Measurements from ENCODE around the gene NRIP3.
"Not testable (repeated sequence)": the region's sequence is repeated elsewhere in the genome, so short reads cannot be mapped to it uniquely, and the experiment has no call there.

The NRIP3 gene

DNA sequence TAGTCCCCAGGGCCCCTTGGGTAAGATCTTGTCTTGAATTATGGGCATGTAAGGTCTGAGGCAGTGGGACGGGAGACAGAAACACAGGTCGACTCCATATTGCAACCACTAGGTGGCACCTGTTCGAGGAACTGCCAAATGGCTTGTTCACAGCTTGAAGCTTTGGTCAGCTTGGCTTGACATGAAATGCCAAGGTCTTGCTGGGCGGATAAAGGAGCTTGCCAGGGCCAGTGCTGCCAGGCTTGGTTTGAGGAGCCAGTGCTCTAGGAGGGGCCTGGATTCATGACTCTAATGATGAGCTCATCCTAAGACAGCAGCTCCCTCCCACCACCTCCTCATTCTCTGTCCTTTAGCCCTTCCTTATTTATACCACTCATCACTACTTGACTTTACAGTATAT is 11.9 kb upstream of the NRIP3 start:
- DNase-seq = peak; percentile 44

DNA sequence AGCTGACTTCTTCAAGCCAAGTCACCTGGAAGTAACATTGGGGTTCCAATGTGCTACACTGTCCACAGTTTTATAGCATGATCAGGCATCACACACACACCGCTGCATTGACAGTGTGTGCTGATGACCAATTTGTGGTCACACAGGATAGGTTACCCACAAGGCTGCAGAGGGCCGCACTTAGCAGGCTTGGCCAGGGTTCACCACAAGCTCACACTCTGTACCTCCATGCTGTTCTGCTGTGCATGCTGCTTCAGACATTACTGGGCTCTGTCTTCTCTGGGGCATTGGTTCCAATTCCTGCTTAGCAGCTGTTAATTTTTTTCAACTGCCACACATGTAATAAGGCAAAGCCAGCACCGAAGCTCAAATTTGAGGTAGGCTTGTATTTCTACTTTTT is 11.0 kb upstream of the NRIP3 start:
- no peak for DNase-seq

DNA sequence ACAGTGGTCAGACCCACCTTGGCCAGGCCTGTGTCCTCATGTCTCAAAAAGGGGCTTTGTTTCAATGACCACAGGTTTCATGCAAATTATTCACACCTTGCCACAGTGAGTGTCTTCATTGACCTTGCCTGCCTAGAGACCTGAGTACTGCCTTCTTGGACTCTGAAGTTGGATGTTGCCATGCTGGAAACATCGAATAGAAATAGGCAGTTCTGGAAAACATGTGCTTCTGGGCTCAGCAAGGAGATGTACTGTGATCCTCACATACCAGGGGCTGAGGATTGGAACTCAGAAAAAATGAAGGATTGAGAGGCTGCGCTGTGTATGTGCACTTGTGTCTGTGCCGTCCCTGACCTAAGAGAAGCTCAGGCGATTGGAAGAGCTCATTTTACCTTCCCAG is 9.6 kb upstream of the NRIP3 start:
- no peak for DNase-seq

DNA sequence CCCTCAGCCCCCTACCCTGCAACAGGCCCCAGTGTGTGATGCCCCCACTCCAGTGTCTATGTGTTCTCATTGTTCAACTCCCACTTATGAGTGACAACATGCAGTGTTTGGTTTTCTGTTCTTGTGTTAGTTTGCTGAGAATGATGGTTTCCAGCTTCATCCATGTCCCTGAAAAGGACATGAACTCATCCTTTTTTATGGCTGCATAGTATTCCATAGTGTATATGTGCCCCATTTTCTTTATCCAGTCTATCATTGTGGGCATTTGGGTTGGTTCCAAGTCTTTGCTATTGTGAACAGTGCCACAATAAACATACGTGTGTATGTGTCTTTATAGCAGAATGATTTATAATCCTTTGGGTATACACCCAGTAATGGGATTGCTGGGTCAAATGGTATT is 5.7 kb upstream of the NRIP3 start:
- not testable (repeated sequence) for DNase-seq

DNA sequence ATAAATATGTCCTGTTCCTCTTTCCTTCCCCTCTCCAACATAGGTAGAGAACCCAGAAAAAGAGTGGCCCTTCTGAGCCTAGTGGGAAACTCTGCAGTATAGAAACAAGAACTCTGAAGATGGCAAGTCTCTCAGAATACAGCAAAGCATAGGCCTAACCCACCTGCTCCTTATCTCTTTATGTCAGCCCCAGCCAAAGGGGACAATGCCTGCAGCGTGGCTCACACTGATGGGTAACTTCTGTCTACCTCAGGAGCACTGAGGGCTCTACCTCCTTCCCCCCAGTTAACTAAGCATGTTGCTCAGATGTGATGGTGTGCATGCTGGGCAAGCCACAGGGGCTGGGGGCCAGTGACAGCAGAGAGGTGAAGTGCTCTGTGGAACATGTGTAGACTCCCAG is 4.9 kb upstream of the NRIP3 start:
- DNase-seq = no peak

DNA sequence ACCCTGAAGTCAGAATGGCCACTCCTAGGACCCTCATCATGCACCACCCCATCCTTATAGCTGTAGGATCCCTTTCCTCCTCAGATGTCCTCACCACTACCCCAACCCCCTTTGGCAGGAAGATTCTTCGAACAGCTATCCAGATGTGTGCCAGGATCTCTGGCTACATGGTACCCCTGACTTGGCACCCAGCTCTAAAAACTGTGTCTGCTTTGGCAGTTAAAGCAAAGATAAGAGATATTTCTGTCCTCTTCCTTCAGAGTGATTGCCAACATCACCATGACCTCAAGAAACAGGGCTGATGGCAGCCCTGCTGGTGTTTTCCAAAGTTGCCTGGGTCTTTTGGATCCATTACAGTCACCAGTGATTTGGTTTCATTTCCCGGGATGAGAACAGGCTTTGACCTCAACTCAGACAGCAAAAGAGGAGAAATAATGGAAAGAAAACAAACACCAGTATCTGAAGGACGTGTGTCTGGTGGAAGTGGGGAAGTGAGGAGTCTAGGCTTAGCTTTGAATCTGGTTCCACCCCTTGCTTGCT is 4.3 kb upstream of the NRIP3 start:
- no peak for DNase-seq

DNA sequence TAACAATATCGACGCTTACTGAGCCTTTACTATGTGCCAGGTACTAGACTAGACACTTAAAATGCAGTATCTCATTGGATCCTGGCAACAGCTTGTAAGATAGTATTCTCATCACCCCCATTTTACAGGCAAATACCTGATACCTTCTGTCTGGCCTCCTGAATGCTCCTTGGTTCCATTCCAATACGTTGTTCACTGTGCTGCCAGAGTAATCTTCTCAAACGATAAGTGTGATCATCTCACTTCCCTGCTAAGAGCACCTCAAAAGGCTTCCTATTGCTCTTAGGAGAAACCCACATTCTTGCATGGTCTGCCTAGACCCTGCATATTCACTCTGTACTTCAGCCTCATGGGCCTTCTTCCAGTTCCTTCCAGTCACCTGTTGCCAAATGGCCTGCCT is 1.3 kb upstream of the NRIP3 start:
- DNase-seq = no peak

DNA sequence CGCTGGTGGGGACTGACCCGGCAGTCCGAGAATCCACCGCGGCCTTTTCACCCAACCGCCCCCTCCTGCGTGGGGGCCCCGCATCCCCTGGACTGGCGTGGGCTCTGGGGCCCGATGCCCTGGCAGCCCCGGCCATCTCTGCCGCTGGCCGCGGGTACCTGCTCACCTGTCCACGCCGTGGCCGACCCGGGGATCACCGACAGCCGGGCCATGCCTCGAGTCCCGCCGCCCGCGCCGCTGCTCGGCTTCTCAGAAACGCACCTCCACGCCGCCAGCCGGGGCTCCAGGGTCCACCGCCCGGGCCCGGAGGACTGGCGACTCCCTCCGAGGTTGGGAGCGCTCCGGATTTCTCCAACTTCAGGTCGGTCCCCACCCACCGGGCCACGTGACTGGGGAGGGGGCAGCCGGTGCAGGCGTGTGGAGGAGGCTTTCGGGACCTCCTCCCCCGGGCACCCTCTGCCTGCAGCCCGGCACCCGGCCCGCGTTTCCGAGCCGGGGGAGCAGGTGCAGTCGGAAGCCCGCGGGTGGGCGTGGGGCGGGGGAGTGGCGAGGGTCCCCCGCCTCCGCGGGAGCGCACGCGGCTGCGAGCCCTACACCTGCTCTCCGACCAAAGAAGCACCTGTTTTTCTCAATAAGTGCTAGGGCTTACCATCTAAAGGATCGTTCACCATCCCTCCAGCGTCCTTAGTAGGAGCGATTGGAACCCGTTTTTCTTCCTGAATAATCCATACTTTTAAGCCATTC is 554 bp upstream of the NRIP3 start:
- peak; percentile 8 for DNase-seq

DNA sequence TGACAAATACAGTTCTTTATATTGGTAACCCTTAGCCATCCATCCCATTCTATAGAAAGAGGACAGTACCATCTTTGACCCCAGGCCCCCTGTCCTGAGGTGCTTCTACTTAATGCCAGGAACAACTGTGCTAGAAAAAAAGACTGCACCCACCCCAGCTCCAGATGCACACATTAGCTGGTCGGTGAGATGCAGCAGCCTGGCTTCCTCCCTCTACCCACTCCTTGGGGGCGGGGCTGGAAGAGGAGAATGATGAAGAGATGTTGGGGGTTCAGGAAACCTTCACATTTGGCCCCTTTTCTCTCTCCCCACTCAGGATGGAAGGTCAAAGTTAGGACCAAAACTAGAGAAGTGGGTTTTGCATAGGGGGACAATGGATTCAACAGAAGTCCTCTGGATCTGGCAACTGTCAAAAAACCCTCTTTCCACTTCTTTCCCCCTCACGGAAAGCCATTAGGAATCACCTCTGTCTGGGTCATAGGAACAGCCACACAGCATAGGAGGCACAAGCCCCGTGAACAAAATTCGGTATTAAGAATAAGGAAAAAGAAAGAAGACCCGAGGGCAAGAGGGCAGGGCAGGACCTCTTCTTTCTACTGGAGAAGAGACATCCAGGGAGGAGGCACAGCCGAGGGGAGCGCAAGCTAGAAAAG is 755 bp downstream of the NRIP3 start:
- no peak for DNase-seq

DNA sequence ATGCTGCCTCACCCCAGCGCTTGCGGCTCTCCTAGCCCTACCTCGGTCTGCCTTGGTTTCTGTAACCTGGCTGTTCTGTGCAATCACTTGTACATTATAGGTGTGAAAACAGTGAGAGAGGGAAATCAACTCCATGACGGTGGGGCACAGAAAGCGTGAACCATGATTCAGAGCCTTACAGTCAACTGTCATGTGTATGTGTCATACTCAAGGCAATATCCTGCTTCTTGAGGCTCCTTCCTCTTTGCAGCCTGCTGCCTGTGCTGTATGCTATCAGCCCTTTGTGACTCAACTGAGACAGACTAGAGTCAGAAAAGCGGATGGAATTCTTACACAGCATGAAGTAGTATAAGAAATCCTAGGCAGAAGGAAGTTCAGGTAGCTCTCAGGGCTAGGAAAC is 2.1 kb downstream of the NRIP3 start:
- DNase-seq = peak; percentile 16

DNA sequence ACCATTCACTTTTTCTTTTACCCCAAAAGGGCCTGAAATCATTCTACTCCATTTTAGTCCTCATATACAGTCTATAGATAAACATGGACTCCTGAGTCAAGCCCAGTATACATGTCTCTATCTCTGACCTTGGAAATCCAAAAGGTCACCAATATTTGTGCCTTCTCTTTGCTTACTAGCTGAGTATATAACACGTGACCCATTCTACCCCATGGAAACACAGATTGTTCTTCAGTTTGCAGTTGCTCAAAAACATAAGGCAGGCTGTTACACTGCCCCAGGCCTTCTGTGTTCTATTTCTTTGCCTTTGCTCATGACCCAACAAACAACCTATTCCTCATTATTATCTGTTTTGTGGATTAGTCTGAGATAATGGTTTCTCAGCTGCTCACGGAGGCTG is 5.8 kb downstream of the NRIP3 start:
- DNase-seq = no peak

DNA sequence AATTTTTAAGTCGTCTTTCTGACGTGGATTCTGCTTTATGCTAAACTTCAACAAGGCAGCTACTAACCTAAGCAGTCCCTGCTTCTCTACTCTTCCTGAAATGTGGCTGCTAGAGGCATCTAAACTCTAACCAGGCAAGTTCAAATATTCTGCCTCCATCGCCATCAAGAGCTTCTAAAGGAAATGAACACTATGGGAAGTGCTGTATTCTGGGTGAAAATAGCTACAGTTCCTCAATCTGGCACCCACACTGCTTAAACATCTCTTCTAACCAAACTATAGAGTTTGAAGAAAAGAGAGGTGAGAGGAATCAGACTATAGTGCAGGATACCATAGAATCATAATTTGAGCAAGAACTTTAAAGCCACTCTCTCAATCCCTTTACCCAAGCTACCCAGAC is 6.3 kb downstream of the NRIP3 start:
- no peak for DNase-seq

DNA sequence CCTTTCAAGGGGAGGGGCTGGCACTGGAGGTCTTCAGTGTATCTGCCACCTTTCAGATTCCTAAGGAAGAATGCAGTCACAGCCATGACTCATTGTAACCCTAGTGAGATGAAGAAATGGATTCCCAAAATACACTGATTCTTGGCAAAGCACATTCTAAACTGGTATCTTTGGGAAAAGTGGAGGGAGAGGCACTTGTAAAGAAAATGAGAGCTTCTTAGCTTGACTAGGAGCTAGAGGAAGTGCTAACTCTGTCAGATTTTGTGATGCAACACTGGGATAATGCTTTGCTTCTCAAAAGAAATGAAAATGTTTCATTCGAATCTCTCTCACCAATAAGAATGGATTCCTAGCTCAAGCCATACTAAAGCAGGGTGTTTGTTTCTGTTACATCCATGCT is 14.3 kb downstream of the NRIP3 start:
- DNase-seq = no peak

DNA sequence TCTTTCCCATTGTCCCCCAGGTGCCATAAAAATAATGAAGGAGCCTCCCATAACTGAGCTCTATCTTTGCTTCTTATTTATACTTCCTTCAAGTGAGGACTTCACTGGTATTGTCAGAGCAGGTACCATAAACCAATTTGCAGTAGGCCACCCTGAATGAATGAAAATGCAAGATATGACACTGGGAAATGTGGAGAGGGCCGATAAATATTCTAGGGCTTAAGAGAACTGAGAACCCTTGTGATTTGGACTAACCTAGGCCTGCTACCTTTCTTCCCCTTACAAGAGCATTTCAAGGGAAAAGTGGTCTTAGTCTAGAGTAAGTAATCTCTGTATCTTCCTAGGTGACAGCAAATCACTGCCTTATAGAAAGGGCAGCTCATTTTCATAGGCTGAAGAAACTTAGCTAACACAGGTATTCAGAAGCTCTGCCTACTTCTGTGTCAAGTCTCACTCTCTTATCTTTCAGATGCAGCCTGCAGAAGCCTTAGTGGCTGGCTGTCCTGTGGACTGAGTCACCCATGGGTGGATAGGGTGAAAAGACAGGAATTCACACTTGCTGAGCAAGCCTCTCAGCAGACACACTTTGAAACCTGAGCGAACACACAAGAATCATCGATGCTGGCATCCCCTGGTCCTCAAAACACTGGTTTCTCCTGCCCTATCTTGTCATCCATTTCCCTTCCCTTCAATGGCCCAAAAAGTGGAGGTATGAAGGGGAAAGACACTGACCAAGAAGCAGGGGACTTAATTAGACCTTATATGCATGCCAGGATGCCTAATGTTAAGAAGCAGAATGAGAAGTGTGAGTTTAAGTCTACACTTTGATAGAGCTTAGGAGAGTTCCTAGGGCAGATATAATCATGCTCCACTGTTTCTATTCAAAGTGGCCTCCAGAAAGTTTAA is 15.2 kb downstream of the NRIP3 start:
- no peak for DNase-seq

DNA sequence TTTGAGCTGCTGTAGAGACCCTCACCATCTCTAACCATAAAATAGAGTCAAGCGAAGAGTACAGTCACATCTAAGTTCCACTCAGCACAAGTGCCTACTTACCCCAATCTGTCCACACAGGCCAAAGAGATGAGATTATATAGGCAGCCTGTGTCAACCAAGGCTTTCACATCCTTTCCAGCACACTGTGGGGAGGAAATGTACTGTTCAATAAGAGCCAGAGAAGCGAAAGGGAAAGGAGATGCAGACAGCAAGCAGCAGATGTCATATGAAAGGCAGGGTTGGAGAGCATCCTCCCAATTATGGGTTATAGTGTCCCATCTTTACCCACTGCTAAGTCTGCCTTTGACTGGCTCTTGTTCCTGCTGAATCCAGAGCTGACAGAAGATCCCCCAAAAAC is 16.4 kb downstream of the NRIP3 start:
- DNase-seq = no peak

DNA sequence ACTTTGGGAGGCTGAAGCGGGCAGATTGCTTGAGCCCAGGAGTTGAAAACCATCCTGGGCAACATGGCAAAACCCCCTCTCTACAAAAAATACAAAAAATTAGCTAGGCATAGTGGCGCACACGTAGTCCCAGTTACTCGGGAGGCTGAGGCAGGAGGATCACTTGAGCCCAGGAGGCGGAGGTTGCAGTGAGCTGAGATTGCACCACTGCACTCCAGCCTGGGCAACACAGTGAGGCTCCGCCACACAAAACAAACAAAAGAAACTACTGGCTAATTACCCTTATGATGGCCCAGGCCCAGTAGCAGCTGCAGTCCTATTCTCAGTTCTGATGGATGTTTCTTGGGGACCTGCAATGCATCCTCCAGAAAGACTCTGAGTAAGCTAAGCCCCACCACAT is 17.0 kb downstream of the NRIP3 start:
- DNase-seq = not testable (repeated sequence)

DNA sequence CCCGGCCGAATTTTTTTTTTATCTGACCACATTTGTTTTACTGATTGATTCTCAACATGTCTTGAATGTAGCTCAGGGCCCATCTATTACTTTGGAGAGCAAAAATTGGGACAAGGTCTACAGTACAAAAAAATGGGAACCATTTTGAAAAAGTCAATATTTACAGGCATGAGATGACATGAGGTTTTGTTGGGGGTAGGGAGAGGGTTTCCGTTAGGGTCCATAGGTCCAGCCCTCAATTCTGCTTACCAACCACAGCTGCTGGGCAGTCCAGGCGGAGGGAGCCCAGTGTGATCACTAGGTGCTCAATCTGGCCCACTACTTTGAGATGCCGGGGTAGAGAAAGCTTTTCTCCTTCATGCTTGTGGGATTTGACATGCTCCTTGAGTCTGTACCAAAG is 18.3 kb downstream of the NRIP3 start:
- no peak for DNase-seq

DNA sequence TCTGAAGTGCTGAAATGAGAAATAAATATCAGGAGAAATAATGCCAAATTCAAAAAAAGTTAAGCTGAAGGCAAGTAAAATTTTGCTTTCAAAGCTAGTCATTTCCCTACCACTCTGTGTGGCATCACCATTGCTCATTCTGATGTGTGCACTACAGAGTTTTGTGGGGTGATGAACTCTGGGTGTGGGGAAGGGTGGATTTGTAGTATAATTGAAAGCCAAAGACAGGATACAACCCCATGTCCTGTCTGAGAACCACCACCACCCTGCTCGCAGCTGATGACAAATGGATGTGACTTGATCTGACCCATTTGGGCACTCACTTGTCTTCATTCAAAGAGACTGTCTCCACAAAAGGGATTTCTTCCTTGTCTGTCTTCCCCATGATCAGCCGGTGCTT is 20.2 kb downstream of the NRIP3 start:
- no peak for DNase-seq

DNA sequence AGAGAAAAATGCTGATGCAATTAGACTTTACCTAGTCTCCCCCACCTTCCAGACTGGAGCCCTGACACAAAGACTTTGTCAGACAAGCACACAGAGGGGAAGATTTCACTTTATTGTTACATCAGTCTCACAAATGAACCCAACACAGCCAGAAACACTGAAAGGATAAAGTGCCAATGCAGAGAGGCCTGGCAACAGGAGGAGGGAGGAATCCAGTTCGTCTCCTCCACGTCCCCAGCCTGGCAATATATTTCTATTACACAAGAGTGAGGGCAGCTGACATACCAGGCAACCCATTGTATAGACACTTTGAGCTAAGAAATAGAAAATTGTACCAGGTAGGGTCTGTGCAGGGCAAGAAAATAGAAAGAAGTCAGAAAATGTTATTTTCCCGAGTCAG is 23.3 kb downstream of the NRIP3 start:
- no peak for DNase-seq

DNA sequence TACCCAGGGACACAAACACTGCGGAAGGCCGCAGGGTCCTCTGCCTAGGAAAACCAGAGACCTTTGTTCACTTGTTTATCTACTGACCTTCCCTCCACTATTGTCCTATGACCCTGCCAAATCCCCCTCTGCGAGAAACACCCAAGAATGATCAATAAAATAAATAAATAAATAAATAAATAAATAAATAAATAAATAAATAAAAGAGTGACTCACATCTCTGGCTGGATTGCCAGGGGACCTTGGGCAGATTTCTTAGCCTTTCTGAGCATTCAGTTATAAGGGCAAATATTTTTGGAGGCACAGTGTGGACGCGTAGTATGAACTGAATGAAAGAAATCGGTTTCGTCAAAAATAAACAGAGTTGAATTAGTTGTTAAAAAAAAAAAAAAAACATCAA is 24.4 kb downstream of the NRIP3 start:
- DNase-seq = not testable (repeated sequence)

DNA sequence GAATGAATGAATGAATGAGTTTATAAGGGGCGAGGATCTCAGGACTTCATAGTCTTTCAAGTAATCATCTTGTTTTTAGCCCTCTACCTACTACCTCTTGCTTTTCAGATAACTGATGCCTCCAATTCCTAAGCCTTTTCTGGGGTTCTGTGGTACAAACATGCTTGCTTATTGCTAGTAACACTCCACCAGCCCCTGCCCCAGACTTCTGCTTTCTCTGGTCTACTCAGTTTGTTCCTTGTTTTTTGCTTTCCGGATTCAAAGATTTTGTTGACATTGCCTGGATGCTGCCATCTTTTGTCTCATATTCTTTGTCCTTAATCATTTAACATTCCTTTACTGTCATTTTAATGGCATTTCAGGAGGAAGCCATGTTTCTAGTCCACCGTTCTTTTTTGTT is 30.7 kb downstream of the NRIP3 start:
- no peak for DNase-seq

DNA sequence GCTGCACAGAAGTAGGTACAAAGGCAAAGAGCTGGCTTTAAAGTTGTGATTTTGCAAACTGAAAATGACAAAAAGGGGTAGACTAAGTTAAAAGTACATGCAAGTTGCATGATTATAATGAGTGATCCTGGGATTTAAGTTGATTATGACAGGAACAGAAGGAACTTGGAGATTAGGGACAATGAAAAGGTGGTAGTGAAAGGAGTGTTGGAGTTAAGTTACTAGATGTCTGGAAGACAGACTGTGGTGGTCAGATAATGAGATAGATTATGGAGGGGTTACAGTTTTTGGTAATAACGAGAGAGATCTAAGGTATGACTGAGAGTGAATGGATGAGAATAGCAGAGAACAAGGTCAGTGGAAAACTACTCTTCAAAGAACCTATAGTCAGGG is 31.9 kb downstream of the NRIP3 start:
- DNase-seq = no peak

DNA sequence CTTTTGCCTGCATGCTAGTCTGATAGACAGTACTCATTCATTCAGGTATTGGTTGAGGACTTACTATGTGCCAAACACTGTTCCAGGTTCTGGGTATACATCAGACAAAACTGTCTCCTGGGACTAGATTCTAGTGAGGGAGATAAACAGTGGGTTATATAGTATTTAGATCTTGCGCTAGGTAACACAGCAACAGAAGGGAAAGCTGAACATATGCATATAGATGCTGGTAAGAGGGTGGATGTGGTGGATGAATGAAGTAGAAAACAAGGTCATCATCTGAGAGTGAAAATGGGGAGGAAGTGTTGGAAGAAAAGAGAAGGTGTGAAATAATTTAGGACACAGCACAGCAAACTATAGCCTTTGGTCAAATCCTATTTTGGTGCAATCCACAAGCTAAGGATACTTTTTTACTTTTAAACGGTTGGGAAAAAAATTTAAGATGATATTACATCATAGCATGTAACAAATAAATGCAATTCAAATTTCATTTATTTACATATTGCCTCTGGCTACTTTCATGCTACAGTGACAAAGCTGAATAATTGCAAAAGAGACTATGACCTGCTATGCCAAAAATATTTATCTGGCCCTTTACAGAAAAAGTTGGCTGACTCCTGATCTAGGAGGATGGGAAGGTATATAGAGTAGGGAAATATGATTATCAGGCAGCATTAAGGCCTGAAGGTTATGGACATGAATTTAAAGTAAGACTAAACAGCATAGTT is 32.4 kb downstream of the NRIP3 start:
- no peak for DNase-seq

Data from activated gamma-delta T cell treated with Interleukin-2 at 50 U/mL for 16 hours (primary cell).